Measurements from ENCODE around the gene ENO4. TPM values are rescaled to one million over a fixed set of nuclear protein-coding genes. Genes with fewer than 3 reads are reported as not detected.

Gene ENO4
- total RNA-seq, 1 experiment from 2014 or later, result 0.42 TPM

DNA sequence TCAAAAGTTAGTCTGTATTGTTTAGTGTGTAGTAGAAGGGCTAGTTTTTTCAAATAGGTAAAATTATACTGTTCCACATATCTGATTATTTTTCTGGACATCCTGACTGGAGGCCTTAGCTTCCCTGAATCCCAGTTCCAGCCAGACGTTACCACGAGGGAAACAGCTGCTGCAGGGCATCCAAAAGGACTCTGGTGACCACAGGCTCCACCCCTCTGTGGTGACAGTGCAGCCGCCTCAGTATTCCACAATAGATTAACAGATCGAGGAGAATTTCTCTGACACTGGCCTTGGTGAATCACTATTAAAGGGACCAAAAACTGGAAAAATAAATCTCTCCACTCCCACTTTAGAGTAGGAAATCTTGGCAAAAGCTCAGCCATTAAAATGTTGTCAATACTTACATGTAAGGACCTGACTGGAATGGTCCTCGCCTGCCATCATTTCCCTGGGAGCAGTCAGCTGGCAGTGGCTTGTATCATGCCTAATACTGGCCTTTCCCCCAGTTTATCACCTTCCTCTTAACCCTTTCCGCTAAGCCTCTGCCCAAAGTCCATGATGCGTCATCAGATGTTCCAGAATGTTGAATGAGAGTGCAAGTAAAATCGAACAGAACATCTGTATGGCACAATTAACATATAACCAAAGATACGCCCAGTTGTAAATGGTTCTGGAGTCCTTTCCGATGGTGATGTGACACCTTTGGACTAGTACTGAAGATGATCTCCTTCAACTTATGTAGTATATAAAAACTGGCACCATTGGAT lies 31.6 kb downstream of the ENO4 start (continued):
- TF ChIP-seq AR (CRISPR knock-in tag; IDR thresholded peaks at IDR 0.05), result no peak
- no peak for TF ChIP-seq USF2 (CRISPR knock-in tag; IDR thresholded peaks at IDR 0.05)
- TF ChIP-seq TEAD1 (CRISPR knock-in tag; IDR thresholded peaks at IDR 0.05), result no peak

DNA sequence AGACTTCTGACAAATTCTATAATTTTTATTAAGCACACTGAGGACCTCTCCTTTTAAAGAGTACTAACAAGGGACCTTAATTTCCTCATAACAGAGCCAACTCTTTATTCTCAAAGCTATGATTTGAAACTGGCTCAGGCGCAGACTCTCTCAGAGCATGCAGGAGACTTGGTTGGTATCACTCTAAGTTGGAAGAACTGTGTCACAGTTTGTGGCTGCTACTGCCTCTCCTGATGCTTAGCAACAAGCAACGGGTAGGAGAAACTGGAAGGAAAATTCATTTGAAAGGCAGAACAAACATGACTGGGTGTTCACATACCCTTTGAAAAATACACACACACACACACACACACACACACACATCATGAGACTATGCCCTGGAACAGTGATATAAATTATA lies 33.3 kb downstream of the ENO4 start:
- peaks cover 33% of the 10 kb centered on the region for H3K4me1 Mint-ChIP-seq
- ChIA-PET CTCF (interaction anchor here (0.7 kb wide), 1 partner anchor 551 kb away, joined by 3 read pairs; no protein-coding TSS in a partner anchor), POLR2A (no interaction called here)
- no peak for TF ChIP-seq ZNF232 (CRISPR knock-in tag; IDR thresholded peaks at IDR 0.05)
- TF ChIP-seq ZNF396 (CRISPR knock-in tag; IDR thresholded peaks at IDR 0.05; ENCODE audit: borderline replicate concordance), result no peak
- no peak for TF ChIP-seq CREB1 (CRISPR knock-in tag; IDR thresholded peaks at IDR 0.05)
- TF ChIP-seq CTCF (IDR thresholded peaks at IDR 0.05), result no peak
- TF ChIP-seq FOXJ3 (CRISPR knock-in tag; IDR thresholded peaks at IDR 0.05; ENCODE audit: borderline replicate concordance), result no peak
- TF ChIP-seq MYBL2 (CRISPR knock-in tag; IDR thresholded peaks at IDR 0.05), result no peak
- no peak for TF ChIP-seq OVOL2 (CRISPR knock-in tag; IDR thresholded peaks at IDR 0.05; ENCODE audit: borderline replicate concordance)
- TF ChIP-seq STAT6 (CRISPR knock-in tag; conservative IDR thresholded peaks at IDR 0.05; ENCODE audit: low read depth), result no peak
- TF ChIP-seq NFE2L1 (CRISPR knock-in tag; IDR thresholded peaks at IDR 0.05), result no peak
- no peak overlapping the region for H3K4me3 Mint-ChIP-seq
- no peaks in the 10 kb centered on the region for H3K36me3 Mint-ChIP-seq
- DNase-seq (ENCODE audit: low spot score) (no peak), ATAC-seq (no peak)
- no peak overlapping the region for H3K27ac Mint-ChIP-seq
- H3K27me3 Mint-ChIP-seq (ENCODE audit: low read depth), result no peaks in the 10 kb centered on the region
- H3K9me3 Mint-ChIP-seq, result no peaks in the 10 kb centered on the region

DNA sequence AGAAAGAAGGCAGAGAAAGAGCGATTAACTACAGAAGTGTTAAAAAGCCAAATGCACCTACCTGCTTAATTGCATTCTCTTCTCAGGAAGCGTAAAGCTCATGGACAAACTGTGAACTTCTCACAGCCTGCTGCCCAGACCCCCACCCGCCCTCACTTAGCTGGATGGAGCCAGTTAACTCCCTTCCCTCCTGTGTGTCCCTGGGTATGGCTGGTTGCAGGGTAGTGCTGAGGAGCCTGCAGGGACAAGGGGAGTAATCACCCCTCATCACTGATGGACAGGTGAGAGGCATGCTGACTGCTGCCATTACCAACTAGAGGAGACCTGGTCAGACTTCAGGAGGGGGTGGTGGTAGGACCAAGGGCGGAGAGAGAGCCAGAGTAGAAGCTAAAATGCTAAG lies 37.5 kb downstream of the ENO4 start:
- peaks cover 27% of the 10 kb centered on the region for H3K4me1 Mint-ChIP-seq
- no peaks in the 10 kb centered on the region for H3K36me3 Mint-ChIP-seq
- TF ChIP-seq ATF1 (CRISPR knock-in tag; IDR thresholded peaks at IDR 0.05) (no peak), SMAD4 (CRISPR knock-in tag; IDR thresholded peaks at IDR 0.05) (no peak), NFYB (CRISPR knock-in tag; conservative IDR thresholded peaks at IDR 0.05; ENCODE audit: low read depth) (no peak), SP1 (CRISPR knock-in tag; conservative IDR thresholded peaks at IDR 0.05) (no peak), HMGXB4 (CRISPR knock-in tag; IDR thresholded peaks at IDR 0.05) (no peak), NR1H2 (CRISPR knock-in tag; IDR thresholded peaks at IDR 0.05) (no peak)
- H3K4me3 Mint-ChIP-seq, result no peak overlapping the region
- no peaks in the 10 kb centered on the region for H3K27me3 Mint-ChIP-seq (ENCODE audit: low read depth)
- DNase-seq (ENCODE audit: low spot score) (no peak), ATAC-seq (peak; percentile 81)
- ChIA-PET POLR2A (no interaction called here), CTCF (interaction anchor here (0.6 to 1.6 kb wide), 4 partner anchors 90 to 288 kb away, joined by 3 to 5 read pairs (median 4); no protein-coding TSS in a partner anchor)
- no peak overlapping the region for H3K27ac Mint-ChIP-seq
- H3K9me3 Mint-ChIP-seq, result no peaks in the 10 kb centered on the region

Measured in WTC11 (cell line).